Activated CD8-positive, alpha-beta memory T cell treated with anti-CD3 and anti-CD28 coated beads, Interleukin-2, amount 50 U/mL, for 24 hours (primary cell): ENCODE measurements around the gene LRRC37B.
A peak's percentile ranks its signal among the peaks of the same experiment; 100 is the strongest.
"Not testable (repeated sequence)": the region's sequence is repeated elsewhere in the genome, so short reads cannot be mapped to it uniquely, and the experiment has no call there.

Experiments used
- DNase-seq: peaks from one replicate; pipeline ENCODE4 v3.0.0-alpha.2; 2020; ENCODE audit errors: extremely low read depth

Gene LRRC37B

GRCh38 chr17:32006957-32007462 is at the start of gene LRRC37B:
Gene LRRC37B, plus strand, starts transcription at chr17:32007383. Its CDS starts 14,010 bp downstream, at chr17:32021393.
- peak; percentile 59 for DNase-seq

GRCh38 chr17:31964131-31964530 is 43.1 kb upstream of the LRRC37B start:
- not testable (repeated sequence) for DNase-seq

GRCh38 chr17:31967648-31968047 is 39.5 kb upstream of the LRRC37B start:
- no peak for DNase-seq

GRCh38 chr17:31970416-31970815 is 36.8 kb upstream of the LRRC37B start:
- DNase-seq: not testable (repeated sequence)

- not testable (repeated sequence) for DNase-seq
These were observed 32.7 kb upstream of the LRRC37B start for GRCh38 chr17:31974269-31975071.

- not testable (repeated sequence) for DNase-seq
These were observed 31.8 kb upstream of the LRRC37B start for GRCh38 chr17:31975391-31975790.

GRCh38 chr17:31991821-31992220 is 15.4 kb upstream of the LRRC37B start:
- not testable (repeated sequence) for DNase-seq

GRCh38 chr17:31997005-31997404 is 10.2 kb upstream of the LRRC37B start:
- no peak for DNase-seq

GRCh38 chr17:32007463-32008298 is 498 bp downstream of the LRRC37B start:
- DNase-seq: no peak

- DNase-seq: no peak
These were observed 2.0 kb downstream of the LRRC37B start for GRCh38 chr17:32009262-32009542.

GRCh38 chr17:32010114-32010513 is 2.9 kb downstream of the LRRC37B start:
- no peak for DNase-seq

GRCh38 chr17:32015245-32016013 is 8.2 kb downstream of the LRRC37B start:
- no peak for DNase-seq

- no peak for DNase-seq
These were observed 9.0 kb downstream of the LRRC37B start for GRCh38 chr17:32016231-32016630.

GRCh38 chr17:32019228-32019627 is 12.0 kb downstream of the LRRC37B start:
- no peak for DNase-seq

- DNase-seq: no peak
These were observed 13.9 kb downstream of the LRRC37B start for GRCh38 chr17:32020943-32021614.

GRCh38 chr17:32021615-32021955 is 14.4 kb downstream of the LRRC37B start:
- DNase-seq: no peak

GRCh38 chr17:32022554-32022953 is 15.4 kb downstream of the LRRC37B start:
- DNase-seq: not testable (repeated sequence)

GRCh38 chr17:32027271-32027670 is 20.1 kb downstream of the LRRC37B start:
- not testable (repeated sequence) for DNase-seq

- no peak for DNase-seq
These were observed 26.0 kb downstream of the LRRC37B start for GRCh38 chr17:32033223-32033622.

GRCh38 chr17:32033812-32034211 is 26.6 kb downstream of the LRRC37B start:
- DNase-seq: not testable (repeated sequence)

- DNase-seq: not testable (repeated sequence)
These were observed 33.1 kb downstream of the LRRC37B start for GRCh38 chr17:32040246-32040645.
